ELR (cell line): ENCODE results near the gene MAP3K8.
A peak's percentile ranks its signal among the peaks of the same experiment; 100 is the strongest.

ENCODE experiments used
- DNase-seq: peaks from one replicate; pipeline ENCODE4 v3.0.0-alpha.2; 2015; ENCODE audit warnings: low read depth

MAP3K8 gene

GRCh38 chr10:30490289-30491000, 56.5 kb downstream of the MAP3K8 start:
- DNase-seq, result no peak

- peak; percentile 15 for DNase-seq
These were observed 57.4 kb downstream of the MAP3K8 start for GRCh38 chr10:30491204-30491915.

- DNase-seq, result no peak
These were observed 58.0 kb downstream of the MAP3K8 start for GRCh38 chr10:30491916-30492515.

GRCh38 chr10:30493609-30494530, 59.9 kb downstream of the MAP3K8 start:
- peak; percentile 71 for DNase-seq

- no peak for DNase-seq
These were observed 60.6 kb downstream of the MAP3K8 start for GRCh38 chr10:30494558-30494957.

GRCh38 chr10:30495687-30496086, 61.7 kb downstream of the MAP3K8 start:
- DNase-seq, result peak; percentile 11

GRCh38 chr10:30499816-30500215, 65.8 kb downstream of the MAP3K8 start:
- no peak for DNase-seq

GRCh38 chr10:30500534-30500933, 66.5 kb downstream of the MAP3K8 start:
- DNase-seq, result no peak

GRCh38 chr10:30500963-30501504, 67.0 kb downstream of the MAP3K8 start:
- DNase-seq, result no peak

- DNase-seq, result peak; percentile 50
These were observed 68.5 kb downstream of the MAP3K8 start for GRCh38 chr10:30502266-30503060.

- no peak for DNase-seq
These were observed 69.8 kb downstream of the MAP3K8 start for GRCh38 chr10:30503700-30504266.

- DNase-seq, result no peak
These were observed 71.7 kb downstream of the MAP3K8 start for GRCh38 chr10:30505543-30506298.

- no peak for DNase-seq
These were observed 75.5 kb downstream of the MAP3K8 start for GRCh38 chr10:30509508-30509907.

GRCh38 chr10:30510184-30510931, 76.4 kb downstream of the MAP3K8 start:
- DNase-seq, result peak; percentile 68

GRCh38 chr10:30510932-30511700, 77.1 kb downstream of the MAP3K8 start:
- peak; percentile 4 for DNase-seq
